ENCODE measurements around the gene IGSF9. TPM values are rescaled to one million over a fixed set of nuclear protein-coding genes. Genes with fewer than 3 reads are reported as not detected.

The IGSF9 gene
- total RNA-seq, 1 donor from 2014 or later: 68.2 TPM

DNA sequence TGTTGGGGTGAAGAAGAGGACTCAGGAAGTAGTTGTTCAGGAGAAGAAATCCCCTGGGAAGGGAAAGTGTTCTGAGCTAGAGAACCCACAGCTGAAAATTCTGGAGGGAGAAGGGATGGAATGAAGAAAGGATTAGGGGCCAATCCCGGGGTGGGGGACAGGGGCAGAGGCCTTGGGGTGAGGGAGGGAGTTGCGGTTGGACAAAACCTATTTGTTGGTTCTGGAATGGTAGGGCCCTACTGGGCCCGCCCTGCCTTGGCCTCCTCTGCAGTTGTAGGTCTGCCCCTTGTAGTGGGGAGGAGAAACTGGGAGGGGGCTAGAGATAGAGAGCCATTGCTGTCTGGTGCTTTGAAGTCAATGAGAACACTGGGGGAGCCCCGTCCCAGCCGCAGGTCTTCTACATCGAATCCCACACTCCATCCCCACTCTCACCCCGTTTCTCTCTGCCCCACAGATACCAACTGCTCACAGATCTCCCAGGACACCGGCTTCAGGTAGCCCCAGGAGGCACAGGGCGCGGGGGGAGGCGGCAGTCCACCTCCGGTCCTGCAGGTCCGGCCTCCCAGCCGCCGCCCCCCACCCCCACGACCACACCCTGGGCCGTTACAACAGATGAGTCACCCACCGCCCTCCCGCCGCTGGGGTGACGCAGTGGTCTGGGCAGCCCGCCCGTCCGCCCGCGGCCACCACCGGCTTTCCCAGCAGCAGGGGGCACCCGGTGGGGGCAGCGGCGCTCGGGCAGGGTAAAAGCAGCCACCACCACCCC is 21.2 kb downstream of the IGSF9 start:
- Mint-ChIP-seq H3K36me3 (ENCODE audit: insufficient read depth) (peaks cover 20% of the 10 kb centered on the region), H3K27me3 (no peaks in the 10 kb centered on the region), H3K27ac (peak overlapping the region; percentile 97), H3K9me3 (ENCODE audit: low read depth) (no peaks in the 10 kb centered on the region), H3K4me1 (ENCODE audit: low read depth) (peaks cover 38% of the 10 kb centered on the region), H3K4me3 (ENCODE audit: low read depth) (peak overlapping the region; percentile 94)
- no peak for TF ChIP-seq CTCF (IDR thresholded peaks at IDR 0.05; ENCODE audit: unreplicated experiment)
- peak; percentile 42 for DNase-seq (ENCODE audit: low spot score, unreplicated experiment)

GRCh38 chr1:159923203-159924024 is 22.0 kb downstream of the IGSF9 start:
- Mint-ChIP-seq H3K9me3 (ENCODE audit: low read depth) (no peaks in the 10 kb centered on the region), H3K27ac (peak overlapping the region; percentile 95), H3K27me3 (no peaks in the 10 kb centered on the region), H3K4me1 (ENCODE audit: low read depth) (peaks cover 38% of the 10 kb centered on the region), H3K36me3 (ENCODE audit: insufficient read depth) (peaks cover 18% of the 10 kb centered on the region), H3K4me3 (ENCODE audit: low read depth) (peak overlapping the region; percentile 94)
- DNase-seq (ENCODE audit: low spot score, unreplicated experiment): peak; percentile 39
- TF ChIP-seq CTCF (IDR thresholded peaks at IDR 0.05; ENCODE audit: unreplicated experiment): no peak

DNA sequence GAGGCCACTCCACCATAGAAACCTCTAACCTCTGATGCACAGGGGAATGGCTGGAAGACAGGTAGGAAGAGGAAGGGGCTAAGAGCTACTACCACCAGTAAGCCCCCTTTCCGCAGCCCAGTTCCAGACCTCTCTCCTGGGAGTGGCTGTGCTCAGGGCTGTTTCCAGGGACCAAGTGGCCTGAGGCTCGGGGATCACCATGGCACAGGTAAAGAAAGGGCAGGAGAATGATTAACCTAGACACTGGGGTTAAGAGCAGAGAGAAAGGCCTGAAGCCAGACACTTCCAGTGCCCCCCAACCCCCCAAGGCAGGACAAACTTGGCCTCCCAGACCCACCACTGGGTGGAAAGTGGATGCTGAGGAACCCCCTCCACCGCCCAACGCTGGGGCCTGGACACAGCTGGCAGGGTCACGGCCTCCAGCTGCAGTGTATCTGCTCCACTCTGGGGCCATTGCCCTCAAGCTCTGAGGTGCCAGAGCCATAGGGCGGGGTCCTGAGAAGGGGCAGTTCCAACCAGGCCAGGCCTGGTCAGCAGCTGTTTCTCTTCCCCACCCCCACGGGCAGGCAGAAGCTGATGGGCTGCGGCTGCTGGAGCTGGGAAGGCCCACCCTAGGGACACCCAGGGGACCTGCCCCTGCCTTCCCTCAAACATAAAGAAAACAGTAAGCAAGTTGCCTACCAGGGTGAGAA is 22.8 kb downstream of the IGSF9 start:
- H3K27ac Mint-ChIP-seq: peak overlapping the region; percentile 95
- no peak for DNase-seq (ENCODE audit: low spot score, unreplicated experiment)
- no peak for TF ChIP-seq CTCF (IDR thresholded peaks at IDR 0.05; ENCODE audit: unreplicated experiment)
- peak overlapping the region; percentile 94 for H3K4me3 Mint-ChIP-seq (ENCODE audit: low read depth)
- H3K27me3 Mint-ChIP-seq: no peaks in the 10 kb centered on the region
- peaks cover 44% of the 10 kb centered on the region for H3K4me1 Mint-ChIP-seq (ENCODE audit: low read depth)
- H3K36me3 Mint-ChIP-seq (ENCODE audit: insufficient read depth): peaks cover 25% of the 10 kb centered on the region
- H3K9me3 Mint-ChIP-seq (ENCODE audit: low read depth): no peaks in the 10 kb centered on the region

DNA sequence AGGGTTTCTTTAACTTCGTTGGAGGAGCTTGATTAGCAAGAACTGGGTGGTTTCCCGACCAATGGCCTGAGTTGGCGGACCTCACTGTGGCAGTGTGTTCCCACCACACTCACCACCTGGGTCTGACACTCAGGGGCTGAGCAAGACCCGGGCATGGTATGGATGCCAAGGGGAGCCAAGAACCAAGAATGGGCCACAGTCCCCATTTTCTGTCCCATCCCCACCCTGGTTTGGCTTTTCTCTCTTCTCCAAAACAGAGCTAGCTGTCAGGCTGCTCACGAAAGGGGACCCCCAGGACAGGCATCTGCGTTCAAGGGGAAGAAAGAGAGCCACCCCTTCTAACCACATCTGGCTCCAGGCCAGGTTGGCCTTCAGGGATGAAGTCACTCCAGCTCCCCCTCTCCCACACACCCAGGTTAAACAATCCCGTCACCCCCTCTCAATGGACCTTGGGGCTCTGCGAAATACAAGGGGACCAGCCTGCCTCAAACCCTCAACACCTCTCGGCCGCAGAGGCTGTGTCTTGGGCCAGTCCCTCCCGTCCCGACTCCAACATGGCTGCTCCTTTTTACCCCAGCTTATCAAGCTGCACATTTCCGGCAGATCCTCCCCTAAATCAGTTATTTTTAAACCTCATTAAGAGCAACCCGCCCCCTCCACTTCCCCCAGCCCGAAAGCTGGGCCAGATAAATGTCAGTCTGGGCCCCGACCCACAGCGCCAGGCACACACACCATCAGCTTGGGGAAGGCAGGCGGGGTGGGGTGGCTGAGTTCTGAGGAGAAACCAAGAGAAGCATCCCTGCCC is 23.5 kb downstream of the IGSF9 start:
- DNase-seq (ENCODE audit: low spot score, unreplicated experiment): no peak
- no peak for TF ChIP-seq CTCF (IDR thresholded peaks at IDR 0.05; ENCODE audit: unreplicated experiment)
- no peaks in the 10 kb centered on the region for H3K27me3 Mint-ChIP-seq
- H3K4me3 Mint-ChIP-seq (ENCODE audit: low read depth): peak overlapping the region; percentile 94
- H3K9me3 Mint-ChIP-seq (ENCODE audit: low read depth): no peaks in the 10 kb centered on the region
- H3K36me3 Mint-ChIP-seq (ENCODE audit: insufficient read depth): peaks cover 24% of the 10 kb centered on the region
- H3K27ac Mint-ChIP-seq: no peak overlapping the region
- H3K4me1 Mint-ChIP-seq (ENCODE audit: low read depth): peaks cover 48% of the 10 kb centered on the region
